GM19438 (cell line): Measurements from ENCODE around the gene FEM1A.
"Not testable (repeated sequence)": the region's sequence is repeated elsewhere in the genome, so short reads cannot be mapped to it uniquely, and the experiment has no call there.

Experiments used
- ATAC-seq: cut with Tn5 transposase; IDR thresholded peaks from one replicate; pipeline ENCODE4 v1.9.1; 2021; ENCODE audit warnings: low read depth; ENCODE audit not compliant: unreplicated experiment

The FEM1A gene, protein sequence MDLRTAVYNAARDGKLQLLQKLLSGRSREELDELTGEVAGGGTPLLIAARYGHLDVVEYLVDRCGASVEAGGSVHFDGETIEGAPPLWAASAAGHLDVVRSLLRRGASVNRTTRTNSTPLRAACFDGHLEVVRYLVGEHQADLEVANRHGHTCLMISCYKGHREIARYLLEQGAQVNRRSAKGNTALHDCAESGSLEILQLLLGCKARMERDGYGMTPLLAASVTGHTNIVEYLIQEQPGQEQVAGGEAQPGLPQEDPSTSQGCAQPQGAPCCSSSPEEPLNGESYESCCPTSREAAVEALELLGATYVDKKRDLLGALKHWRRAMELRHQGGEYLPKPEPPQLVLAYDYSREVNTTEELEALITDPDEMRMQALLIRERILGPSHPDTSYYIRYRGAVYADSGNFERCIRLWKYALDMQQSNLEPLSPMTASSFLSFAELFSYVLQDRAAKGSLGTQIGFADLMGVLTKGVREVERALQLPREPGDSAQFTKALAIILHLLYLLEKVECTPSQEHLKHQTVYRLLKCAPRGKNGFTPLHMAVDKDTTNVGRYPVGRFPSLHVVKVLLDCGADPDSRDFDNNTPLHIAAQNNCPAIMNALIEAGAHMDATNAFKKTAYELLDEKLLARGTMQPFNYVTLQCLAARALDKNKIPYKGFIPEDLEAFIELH

DNA sequence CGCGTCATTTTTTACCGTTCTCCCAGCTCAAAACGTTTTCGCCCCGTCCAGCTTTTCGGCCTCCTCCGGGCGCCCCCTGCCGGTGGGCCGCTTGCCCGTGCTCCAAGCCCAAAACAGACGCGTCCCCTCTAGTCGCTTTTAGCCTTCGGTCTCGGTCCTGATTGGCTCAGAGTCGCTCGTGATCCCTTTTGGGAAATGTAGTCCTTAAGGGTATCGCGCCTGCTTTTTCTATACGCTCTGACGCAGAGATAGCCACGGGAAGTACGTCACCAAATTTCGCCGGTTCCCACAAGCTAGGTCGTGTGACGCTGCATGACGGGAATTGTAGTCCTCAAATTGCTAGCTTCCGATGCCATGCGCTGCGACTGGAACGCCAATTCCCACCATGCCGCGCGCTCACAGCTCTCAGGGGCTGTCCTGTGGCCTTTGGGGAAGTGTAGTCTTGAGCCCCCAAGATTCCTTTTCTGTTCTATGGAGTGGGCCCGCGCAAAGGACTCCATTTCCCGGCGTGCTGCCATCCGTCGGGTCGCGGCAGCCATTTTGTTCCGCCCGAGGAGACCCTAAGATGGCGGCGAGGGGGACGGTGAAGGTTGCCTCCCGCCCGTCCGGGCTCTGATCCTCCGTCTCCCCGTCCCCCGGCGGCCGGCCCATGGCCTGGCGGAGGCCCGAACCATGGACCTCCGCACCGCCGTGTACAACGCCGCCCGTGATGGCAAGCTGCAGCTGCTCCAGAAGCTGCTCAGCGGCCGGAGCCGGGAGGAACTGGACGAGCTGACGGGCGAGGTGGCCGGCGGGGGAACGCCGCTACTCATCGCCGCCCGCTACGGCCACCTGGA, at the start of gene FEM1A:
Gene FEM1A, plus strand, starts transcription at position 552 of the 836 bp plus-strand sequence. Its CDS starts 121 bp downstream, at position 673.
- peak; percentile 85 for ATAC-seq

DNA sequence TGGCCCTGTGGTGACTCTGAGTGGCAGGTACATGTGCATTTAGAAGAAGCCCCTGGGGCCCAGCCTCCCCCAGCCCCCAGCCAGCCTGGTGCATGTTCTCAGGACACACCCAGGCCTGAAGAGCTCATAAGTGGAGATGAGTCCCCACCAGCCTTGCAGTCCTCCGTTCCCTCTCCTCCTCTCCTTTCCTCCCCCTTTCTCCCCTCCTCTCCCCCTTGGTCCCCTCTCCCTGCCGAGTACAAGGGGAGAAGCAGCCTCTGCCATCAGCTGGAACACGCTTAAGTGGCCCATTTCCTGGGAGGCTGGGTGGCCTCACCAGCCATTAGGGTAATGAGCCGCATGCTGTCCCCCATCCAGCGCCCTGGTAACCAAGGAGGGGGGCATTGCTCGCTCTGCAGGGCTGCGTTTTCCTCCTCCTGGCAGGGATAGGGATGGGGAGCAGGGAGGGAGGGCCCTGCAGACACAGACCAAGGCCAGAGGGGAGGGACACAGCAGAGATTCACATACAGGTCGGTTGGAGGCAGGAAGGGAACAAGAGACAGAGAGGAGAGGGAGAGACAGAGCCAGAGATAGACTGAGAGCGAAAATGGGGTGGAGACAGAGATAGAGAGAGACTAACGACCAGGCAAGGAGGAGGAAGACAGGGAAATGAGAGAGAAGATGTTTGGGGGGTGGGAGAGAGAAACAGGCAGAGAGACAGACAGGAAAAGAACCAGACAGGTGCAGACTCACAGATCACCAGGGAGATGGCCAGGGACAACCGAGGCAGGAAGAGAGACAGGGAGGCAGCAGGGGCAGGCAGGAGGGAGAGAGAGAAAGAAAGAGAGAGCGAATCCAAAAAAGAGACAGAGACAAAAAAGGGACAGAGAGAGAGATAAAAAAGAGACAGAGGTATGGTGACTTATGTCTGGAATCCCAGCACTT, 48.5 kb upstream of the FEM1A start:
- ATAC-seq = no peak

DNA sequence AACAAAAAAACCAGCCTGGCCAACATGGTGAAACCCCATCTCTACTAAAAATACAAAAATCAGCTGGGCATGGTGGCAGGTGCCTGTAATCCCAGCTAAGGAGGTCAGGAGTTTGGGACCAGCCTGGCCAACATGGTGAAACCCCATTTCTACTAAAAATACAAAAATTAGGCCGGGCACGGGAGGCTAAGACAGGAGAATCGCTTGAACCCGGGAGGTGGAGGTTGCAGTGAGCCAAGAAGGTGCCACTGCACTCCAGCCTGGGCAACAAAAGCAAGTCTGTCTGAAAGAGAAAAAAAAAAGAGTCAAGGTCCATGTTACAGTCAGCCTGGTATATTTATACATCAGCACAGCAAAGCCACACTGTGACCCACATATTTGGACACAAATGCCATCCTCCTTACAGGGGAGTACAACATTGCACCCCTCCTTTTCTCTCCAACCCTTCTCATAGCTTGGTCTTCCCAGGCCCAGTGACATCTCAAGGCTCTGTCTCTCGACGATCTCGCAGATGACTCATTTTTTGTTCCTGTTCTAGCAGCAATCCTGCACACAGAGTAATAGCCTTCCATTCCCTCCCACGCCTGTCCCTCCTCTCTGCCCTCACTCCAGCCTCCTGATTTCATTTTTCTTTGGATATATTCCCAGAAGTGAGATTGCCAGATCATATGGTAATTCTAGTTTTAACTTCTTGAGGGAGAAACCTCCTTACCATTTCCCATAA, 46.9 kb upstream of the FEM1A start:
- ATAC-seq = no peak

DNA sequence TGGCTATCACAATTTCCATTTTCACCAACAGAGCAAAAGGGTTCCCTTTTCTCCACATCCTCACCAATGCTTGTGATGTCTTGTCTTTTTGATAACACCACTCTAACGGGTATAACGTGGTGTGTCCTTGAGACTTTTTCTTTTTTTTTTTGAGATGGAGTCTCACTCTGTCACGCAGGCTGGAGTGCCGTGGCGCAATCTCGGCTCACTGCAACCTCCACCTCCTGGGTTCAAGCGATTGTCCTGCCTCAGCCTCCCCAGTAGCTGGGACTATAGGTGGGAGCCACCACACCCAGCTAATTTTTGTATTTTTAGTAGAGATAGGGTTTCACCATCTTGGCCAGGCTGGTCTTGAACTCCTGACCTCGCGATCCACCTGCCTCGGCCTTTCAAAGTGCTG, 46.4 kb upstream of the FEM1A start:
- ATAC-seq = not testable (repeated sequence)

DNA sequence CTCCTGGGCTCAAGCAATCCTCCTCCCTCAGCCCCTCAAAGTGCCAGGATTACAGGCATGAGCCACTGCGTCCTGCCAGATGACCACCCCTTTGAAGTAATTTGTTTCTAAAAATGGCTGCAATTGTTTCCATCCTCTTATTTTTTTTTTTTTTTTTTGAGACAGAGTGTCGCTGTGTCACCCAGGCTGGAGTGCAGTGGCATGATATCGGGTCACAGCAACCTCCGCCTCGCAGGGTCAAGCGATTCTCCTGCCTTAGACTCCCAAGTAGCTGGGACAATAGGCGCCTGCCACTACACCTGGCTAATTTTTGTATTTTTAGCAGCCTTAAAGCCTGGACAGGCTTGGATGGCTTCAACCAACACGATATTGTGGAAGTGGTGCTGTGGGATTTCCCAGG, 45.5 kb upstream of the FEM1A start:
- ATAC-seq = no peak

DNA sequence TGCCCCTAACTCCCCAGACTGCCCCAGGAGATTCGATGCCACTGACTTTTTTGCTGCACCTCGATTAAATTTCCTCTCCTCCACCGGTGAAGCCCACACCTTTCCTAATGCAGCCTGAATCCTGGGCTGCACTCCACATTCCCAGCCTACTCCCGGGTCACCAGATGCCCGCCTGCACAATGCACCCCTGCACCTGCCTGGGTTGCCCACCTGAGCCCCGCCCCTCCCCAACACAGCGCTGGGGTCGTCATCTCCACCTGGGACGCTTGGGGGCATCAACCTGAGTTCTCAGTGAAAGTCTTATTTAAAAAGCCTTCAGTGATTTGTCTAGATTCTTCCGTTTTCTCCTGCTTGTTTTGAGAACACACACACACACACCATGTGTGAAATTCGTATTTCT, 43.3 kb upstream of the FEM1A start:
- no peak for ATAC-seq

DNA sequence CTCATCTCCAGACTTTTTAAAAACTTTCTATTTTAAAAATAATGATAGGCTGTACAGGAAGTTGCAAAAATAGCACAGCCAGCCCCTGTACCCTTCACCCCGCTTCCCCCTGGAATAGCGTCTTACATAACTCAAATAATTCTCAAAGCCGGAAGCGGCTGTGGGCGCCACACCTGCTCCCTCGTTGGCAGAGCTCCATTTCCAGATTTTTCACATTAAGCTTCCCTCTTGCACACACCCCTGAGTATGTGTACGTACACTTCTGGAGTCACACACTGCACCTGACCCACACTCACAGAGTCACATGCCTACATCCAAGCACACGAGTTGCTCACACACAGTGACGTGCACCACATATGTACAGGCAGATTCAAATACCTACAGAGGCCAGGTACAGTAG, 42.9 kb upstream of the FEM1A start:
- no peak for ATAC-seq

DNA sequence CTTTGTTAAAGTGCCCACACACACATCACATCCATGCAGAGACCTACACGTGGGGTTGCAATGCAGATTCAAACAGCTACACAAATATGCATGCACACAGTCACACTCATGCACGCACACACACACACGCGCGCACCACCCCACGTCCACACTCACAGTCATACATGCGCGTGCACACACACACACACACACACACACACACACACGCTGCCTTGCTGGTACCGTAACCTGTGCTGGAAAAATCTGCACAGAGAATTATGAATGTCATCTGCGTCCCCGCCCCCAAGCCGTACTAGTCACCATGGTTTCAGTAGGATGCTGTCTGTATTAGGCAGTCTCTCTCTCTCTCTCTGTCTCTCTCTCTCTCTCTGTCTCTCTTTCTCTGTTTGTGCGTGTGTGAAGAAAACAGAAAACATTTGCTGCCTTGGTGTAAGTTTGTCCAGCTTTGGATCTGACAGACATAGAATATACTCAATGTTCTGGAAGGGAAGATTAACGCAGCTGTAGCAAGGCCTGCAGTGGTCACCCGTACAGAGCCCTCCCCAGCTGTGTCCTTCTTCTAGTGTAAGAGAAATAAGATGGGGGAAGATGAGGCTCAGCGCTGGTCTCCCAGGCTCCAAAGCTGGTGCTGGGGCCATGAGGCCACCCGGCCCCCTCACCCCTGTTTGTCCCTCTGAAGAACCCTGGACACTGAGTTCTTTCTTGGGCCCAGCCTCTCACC, 41.5 kb upstream of the FEM1A start:
- ATAC-seq = no peak

DNA sequence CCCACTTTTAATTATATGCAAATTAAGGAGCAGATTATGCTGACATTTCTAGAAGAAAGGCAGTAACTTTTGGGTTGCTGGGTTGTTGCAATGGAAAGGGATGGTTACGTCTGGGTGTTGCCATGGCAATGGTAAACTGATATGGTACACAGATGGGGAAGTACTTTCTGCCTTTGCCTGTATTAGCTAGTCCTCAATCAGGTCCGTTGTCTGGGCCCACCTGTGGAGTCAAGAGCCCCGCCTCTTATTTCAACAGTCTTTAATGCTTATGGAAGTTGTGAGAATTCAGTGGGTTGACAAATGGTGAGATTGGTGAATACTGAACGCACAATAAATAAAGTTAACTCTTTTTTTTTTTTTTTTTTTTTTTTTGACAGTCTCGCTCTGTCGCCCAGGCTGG, 37.3 kb upstream of the FEM1A start:
- ATAC-seq = no peak

DNA sequence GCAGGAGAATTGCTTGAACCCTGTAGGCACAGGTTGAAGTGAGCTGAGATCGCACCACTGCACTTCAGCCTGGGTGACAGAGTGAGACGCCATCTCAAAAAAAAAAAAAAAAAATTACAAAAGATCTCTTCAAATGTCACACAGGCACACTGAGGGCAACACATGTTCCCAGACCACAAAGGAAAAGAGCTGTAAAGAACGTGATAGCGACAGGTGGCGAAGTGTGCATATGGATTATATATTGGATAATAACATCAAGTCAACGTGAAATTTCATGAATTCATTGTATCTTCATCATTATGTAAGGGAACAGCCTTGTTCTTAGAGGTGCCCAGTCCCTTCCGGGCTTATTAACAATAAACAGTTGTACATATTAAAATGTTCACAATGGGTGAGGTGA, 36.1 kb upstream of the FEM1A start:
- no peak for ATAC-seq

DNA sequence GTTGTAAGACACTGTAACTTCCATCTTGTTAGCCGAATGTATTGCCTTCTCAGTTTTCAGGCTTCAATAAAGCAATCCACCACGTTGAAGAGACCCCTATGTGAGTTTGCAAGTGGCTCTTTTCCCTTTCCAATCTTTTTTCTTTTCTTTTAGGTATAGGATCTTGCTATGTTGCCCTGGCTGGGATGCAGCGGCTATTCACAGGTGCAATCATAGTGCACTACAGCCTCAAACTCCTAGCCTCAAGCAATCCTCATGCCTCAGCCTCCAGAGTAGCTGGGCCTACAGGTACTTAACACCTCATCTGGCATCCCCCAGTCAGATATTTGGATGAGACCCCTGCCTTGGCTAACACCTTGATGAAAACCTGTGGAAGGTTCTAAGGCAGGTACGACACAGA, 33.5 kb upstream of the FEM1A start:
- no peak for ATAC-seq

DNA sequence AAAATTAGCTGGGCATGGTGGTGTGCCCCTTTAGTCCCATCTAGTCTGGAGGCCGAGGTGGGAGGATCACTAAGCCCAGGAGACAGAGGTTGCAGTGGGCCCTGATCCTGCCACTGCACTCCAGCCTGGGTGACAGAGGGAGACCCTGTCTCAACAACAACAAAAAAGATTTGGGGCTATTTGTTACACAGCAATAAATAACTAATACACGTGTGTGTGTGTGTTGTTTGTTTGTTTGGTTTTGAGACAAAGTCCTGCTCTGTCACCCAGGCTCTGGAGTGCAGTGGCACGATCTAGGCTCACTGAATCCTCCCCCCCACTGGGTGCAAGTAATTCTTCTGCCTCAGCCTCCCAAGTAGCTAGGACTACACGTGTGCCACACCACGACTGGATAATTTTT, 32.9 kb upstream of the FEM1A start:
- ATAC-seq = no peak

DNA sequence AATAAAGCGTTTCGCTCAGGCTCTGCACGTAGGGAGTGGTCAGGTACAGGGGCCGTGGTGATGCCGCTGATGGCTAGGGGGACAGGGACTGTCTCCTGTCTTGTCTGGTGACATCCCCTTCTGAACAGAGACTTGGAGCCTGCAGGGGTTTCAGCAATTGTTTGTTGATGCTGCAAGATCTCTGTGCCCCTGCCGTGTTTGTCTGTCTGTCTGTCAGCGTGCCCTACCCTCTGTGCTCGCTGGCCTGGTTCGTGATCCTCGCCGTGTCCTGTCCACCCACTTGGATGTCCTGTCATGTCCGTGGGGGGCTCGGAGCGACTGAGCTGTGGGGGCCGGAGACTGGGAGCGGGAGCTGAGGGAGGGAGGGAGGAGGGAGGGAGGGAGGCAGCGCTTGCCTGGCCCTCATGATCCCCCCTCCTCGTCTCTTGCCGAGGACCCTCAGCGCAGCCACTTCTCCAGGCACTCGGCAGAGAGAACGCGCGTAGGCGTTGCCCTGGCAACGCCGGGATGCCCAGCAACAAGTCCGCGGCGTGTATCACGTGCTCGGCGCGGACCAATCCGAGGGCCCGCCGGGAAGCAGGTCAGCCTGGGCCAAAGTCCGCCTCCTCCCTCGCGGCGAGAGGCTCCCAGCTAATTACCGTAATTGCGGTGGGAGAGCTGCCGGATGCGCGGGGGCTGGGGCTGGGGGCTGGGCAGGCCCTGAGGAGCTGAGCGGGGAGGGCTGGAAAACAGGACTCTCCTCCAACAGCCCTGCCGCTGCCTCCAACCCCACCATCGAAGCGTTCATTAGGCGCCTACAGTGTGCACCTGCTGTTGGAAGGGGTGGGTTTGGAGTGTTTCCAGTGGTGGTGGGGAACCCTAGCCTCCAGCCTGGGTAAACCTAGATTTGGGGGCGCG, 31.9 kb upstream of the FEM1A start:
- ATAC-seq = peak; percentile 68

DNA sequence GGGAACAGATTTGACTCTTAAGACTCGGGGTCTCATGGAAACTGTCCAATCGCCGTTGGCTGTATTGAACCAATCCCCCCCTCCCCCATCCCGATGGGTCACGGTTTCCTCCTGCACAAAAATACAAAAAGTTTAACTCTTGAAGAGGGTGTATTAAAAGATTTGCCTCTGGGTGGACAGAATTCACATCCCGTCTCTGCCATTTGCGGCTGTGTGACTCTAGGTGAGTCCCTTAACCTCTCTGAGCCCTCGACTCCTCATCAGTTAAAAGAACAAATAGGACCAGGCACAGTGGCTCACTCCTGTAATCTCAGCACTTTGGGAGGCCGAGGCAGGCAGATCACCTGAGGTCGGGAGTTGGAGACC, 31.3 kb upstream of the FEM1A start:
- no peak for ATAC-seq

DNA sequence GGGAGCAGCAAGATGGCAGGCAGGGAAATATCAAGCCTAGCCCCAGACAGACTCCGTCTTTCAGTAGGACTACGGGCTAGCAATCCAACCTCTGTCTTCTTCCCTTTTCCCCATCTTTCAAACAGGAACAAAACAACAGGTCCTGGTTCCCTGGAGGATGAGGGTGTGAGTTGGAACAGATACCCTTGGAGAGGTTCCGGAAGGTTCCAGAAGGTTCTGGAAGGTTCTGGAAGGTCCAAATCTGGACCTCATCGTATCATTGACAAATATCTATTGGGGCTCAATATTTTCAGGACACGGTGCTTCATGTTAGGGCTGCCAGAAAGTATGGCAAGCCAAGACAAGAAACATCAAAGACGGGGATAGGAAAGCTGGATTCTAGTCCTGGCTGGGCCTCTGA, 28.5 kb upstream of the FEM1A start:
- ATAC-seq = no peak

DNA sequence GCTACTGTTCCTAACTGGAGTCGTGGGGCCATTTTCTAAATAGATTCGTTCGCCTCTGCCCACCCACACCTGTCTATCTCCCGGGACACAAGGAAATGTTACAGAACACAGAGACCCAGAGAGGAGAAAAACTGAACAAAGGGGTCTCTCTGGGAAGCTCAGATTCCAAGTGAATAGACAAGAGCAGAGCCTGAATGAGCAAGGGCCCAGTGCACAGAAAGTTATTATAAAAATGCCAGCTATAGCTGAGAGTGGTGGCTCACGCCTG, 27.2 kb upstream of the FEM1A start:
- ATAC-seq = no peak

DNA sequence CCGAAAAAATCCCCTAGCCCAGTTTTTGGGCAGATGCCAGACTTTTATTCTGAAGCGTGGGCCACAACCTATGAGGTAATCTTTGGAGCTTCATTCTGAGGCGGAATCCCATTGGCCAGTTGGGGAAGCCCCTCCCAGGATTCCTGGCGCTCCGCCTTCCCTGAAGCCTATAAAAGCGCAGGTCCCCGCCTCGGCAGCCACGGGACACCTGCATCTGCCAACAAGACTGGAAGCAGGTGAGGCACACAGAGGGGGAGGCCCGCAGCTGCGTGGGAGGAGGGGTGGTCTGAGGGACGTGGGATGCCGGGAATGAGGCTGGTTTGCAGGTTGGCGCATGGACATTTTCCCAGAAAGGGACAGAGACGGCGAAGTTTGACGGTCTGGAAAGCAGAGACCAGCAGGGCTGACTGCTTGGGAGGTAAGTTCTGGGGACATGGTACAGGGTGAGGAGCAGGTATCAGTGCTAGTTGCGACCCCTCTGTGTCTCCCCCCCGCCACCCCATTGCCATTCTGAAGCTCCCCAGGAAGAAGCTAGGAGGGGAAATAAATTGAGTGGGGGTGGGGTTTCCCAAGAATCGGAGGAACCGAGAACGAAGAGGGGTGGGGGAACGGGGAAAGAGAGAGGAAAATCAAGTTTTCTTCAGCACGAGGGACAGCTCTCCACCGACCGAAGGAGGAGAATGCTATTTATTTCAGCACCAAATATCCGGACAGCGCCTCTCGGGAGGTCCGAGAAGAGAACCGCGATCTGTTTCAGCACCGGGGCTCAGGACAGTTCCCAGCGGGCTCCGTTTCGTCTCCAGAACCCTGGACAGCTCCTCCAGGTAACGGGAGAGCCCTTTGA, 22.4 kb upstream of the FEM1A start:
- no peak for ATAC-seq
